Esophagus squamous epithelium (tissue), 4 donors: ENCODE data around the gene EPC1.

Experiments used
- POLR2A ChIP-seq, 4 donors: fragments of 450-650 bp; IDR thresholded peaks; one replicate each; pipeline ENCODE4 v1.6.1; 2017; ENCODE audit warnings: antibody characterized with exemption in 4 of 4, mild to moderate bottlenecking in 4 of 4, moderate library complexity in 3 of 4
- TF ChIP-seq, protein P1 (sequence below), 6 experiments: fragments of 450-650 bp in 4 of 6; fragments of 200-600 bp in 2 of 6; sonication (generic) in 2 of 6; IDR thresholded peaks; one replicate each; pipeline ENCODE4 v1.5.1; 2016 to 2019; ENCODE audit warnings: antibody characterized with exemption in 6 of 6, mild to moderate bottlenecking in 4 of 6, moderate library complexity in 4 of 6

GRCh38 chr10:32232378-32232777 lies 114.6 kb downstream of the EPC1 start:
- TF ChIP-seq, protein P1, sequence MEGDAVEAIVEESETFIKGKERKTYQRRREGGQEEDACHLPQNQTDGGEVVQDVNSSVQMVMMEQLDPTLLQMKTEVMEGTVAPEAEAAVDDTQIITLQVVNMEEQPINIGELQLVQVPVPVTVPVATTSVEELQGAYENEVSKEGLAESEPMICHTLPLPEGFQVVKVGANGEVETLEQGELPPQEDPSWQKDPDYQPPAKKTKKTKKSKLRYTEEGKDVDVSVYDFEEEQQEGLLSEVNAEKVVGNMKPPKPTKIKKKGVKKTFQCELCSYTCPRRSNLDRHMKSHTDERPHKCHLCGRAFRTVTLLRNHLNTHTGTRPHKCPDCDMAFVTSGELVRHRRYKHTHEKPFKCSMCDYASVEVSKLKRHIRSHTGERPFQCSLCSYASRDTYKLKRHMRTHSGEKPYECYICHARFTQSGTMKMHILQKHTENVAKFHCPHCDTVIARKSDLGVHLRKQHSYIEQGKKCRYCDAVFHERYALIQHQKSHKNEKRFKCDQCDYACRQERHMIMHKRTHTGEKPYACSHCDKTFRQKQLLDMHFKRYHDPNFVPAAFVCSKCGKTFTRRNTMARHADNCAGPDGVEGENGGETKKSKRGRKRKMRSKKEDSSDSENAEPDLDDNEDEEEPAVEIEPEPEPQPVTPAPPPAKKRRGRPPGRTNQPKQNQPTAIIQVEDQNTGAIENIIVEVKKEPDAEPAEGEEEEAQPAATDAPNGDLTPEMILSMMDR (IDR thresholded peaks at IDR 0.05), result no peak
- TF ChIP-seq POLR2A (IDR thresholded peaks at IDR 0.05), result no peak
